ENCODE results near the gene S1PR3.

The S1PR3 gene

DNA sequence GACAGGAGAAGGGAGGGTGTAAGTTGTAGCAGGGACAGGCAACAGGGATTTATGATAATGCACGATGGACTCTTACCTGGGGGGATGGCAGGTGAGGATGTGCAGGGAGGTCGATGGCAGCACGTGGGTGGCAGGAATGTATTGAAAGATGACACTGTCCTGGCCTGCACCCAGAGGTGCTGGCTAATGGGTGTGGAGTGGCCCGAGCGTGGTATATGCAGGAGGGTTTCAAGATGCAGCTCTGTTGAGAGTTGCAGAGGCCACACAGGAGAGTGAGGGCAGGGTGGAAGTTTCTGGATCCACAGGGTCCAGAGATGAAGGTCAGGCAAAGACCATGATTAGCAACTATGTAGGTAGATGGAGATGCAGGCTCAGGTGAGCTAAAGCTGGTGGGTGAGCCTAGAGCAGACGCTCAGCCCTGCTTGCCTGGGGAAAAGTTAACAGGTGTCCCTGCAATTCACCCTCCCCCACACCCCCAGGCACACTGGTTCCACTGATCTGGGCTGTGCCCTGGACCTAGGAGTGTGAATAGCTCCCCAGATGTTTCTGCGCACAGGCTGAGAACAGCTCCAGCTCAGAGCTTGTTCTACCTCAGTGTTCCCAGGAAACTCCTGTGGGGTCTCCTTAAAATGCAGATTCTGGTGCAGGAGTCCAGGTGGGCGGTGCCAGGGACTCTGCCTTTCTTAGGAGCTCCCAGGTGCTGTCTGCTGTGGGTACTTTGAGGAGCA is 21.5 kb upstream of the S1PR3 start:
- DNase-seq, result no peak

GRCh38 chr9:88971131-88971960 is 19.9 kb upstream of the S1PR3 start:
- no peak for DNase-seq

- DNase-seq, result no peak
These were observed 18.9 kb upstream of the S1PR3 start for GRCh38 chr9:88972401-88972800.

DNA sequence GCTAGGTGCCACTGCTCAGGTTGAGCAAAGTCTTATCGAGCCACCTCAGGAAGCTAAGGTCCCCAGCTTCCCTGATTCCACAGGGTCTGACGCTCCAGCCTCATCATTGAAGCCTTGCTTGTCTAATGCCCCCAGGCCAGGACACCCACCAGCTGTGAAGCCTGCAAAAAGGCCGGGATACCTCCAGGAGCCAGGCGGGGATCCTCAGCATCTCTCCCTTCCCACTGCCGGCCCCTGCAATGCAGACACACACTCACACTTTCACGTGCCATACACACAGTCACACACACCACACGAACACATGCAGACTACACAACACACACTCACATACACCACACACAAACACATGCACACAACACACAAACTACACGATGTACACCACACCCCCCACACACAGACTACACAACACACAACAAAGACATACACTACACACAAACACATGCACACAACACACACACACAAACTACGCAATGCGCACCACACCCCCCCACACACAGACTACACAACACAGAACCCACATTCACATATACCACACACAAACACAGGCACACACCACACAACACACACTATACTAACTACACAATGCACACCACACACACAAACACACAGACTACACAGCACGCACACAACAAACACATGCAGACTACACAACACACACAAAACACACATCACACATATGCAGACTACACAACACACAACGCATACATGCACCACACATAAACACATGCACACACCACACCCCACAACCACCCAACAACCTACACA is 17.8 kb upstream of the S1PR3 start:
- DNase-seq, result no peak

DNA sequence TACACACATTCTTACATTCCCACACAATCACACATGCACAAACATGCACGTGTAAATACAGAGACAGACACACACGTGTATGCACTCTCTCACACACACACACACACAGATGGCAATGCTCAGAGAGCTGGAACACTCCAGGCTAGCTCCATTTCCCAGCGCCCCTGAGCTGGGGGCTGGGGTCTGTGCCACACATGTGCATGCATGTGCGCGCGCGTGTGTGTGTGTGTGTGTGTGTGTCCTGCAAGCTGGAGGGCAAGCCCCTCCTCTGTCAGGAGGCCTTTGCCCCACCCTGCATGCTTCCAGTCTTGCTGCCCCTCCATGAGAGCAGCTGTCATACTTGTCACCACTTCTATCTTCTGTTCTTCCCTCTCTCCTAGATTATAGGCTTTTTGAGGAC is 16.6 kb upstream of the S1PR3 start:
- DNase-seq, result no peak

DNA sequence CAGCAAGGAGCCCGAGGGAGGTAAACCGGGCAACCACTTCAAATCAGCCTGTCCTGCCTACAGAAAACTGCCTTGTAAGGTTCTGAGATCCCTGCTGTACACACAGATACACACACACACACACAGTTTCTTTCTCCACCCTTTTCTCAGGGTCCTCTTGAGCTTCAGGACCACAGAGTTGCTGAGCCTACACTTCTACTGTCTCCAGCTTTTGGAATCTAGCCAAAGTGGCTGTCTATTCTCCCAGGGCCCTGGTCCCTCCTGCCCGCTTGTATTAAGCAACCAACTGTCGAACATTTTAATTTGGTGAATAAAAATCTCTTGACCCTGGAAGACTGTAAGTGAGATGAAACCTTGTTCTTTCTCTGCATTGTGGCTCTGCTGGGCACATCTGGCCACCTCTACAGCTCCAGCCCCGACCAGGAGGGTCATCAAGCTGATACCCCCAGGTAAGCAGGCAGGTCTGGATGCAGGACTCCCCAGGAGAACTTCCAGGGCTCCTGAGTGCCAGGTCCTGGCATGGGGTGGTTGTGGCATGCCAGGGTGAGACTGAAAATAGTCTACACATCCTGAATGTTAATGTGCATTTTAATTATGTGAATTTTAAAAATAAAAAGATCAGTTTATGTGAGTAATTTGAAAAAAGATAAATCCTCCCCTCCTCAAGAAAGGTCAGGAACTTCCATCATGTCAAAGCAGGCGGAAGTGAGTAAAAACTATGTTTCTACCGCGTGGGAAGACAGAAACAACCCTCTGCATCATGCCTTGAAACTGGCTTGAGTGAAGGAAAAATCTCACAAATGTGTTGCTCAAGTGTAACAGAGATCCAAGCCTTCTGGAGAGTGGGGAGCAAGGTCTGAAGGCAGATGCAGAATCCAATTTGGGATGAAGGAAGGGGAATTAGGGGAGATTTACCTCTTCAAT is 15.0 kb upstream of the S1PR3 start:
- no peak for DNase-seq

DNA sequence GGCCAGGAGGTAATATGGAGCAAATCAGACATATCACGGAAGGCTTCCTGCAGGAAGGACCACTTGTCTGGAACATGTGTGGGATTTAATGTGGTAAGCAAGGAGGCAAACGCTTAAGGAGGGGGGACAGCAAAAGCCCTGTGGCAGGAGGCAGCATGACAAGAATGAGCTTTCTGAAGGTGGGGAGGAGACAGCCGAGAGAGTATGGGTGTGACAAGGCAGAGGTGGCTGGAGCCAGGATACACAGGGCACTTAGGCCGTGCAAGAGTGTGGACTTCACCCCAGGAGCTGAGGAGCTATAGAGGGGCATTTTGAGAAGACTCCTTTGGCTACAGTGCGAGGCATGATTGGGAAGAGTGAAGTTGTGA is 14.4 kb upstream of the S1PR3 start:
- no peak for DNase-seq

GRCh38 chr9:88978034-88978433 is 13.2 kb upstream of the S1PR3 start:
- no peak for DNase-seq

- DNase-seq, result no peak
These were observed 12.2 kb upstream of the S1PR3 start for GRCh38 chr9:88979021-88979420.

DNA sequence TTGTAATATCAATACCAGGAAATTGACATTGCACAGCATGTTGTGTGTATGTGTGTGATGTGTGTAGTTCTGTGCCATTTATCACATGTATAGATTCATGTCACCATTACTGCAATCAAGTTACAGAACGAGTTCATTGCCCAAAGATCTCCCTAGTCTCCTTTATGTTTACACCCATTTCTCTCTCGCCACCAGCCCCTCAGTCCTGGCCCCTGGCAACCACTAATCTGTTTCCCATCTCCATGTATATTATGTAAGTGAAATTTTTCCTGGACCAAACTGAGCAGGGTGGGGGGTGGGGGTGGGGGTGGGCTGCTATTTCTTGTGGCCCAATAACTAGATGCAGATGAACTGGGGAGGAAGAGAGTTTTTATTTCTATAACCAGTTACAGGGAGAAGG is 11.5 kb upstream of the S1PR3 start:
- DNase-seq, result no peak

GRCh38 chr9:88980740-88981203 is 10.5 kb upstream of the S1PR3 start:
- DNase-seq, result no peak

GRCh38 chr9:88983865-88984542 is 7.3 kb upstream of the S1PR3 start:
- no peak for DNase-seq

DNA sequence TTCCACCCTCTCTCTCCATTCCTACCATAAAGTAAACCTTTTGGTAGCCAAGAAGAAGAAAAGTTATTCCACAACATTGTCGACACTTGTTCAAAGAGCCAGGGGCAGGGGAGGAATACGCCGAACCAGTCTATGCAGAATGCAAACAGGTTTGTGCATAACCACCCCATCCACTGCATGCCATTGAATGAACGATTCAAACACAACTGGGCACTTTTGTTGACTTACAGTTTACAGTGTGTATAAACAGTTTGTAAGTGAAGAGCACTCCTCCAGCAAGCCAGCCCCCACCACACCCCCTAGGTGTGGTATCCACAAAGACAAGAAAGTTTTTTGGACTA is 6.8 kb upstream of the S1PR3 start:
- DNase-seq, result no peak

DNA sequence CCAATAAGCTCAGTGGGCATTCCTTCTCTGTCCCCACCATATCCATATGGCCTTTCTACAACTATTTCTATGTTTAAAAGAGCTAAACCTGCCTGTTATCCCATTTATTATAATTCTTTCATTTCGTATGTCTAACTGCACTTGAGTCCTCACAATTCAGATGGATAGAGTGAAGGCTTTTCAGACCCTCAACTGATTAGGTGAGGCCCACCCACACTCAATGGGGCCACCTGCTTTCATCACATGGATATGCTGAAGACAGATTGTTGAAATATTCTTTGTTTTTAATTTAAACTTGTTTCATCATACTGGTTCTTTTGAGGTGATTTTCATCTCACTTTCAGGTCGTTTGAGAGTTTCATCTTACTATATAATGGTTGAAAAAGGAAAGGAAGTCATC is 5.7 kb upstream of the S1PR3 start:
- no peak for DNase-seq

- no peak for DNase-seq
These were observed 4.5 kb upstream of the S1PR3 start for GRCh38 chr9:88986776-88987175.

- no peak for DNase-seq
These were observed 3.6 kb upstream of the S1PR3 start for GRCh38 chr9:88987661-88988060.

DNA sequence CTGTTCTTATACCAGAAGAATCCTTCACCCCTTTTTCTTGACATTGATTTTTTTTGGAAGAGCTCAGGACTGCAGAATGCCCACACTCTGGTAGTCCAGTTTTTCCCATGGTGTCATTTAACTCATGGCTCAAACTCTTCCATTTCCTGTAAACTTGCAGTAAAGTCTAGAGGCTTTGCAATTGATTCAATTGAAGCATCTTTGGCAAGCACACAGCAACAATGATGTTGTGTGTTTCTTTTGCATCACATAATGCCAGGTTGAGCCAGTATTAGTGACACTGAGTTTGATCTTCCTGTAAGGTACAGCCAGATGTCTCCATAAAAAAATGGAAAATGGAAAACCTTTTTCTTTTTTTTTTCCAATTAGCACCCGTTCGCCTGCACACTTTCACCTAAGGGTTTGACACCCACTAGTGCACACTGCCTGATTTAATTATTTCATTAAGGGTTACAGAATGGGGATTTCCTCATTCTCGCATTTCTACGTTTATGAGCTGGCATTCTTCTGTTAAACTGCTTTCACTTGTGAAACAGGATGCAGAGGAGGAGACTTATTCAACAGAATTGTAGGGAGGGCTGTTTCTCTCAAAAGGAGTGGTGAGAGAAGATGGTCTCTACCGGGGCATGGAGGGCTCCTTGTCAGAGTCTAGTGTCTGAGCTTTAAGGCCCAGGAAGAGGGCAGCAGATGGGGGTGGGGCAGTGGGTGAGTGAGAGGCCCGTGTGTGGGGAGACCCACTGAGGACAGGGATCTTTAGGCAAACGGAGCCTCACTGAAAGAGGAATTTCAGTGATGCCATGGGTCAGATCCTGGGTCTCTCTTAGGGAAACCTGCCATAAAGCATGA is 2.2 kb upstream of the S1PR3 start:
- DNase-seq, result no peak

GRCh38 chr9:88990041-88990728 is 1.1 kb upstream of the S1PR3 start:
- DNase-seq, result no peak

DNA sequence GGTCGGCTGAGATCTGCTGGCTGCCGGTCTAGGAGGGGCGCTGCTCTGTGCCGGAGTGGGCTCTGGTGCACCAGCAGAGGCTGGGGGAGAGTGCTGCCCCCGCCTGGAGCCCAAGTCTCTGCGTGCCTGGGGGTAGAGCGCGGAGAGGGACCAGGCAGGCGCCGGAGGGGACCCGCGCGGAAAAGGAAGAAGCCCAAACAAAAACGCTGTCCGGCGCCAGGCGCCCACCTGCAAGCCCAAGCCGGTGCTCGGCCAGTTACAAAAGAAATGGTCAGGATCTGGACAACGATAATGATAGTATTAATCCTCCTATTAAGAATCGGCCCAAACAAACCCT is 571 bp upstream of the S1PR3 start:
- no peak for DNase-seq

- no peak for DNase-seq
These were observed 1.3 kb downstream of the S1PR3 start for GRCh38 chr9:88992556-88992955.

DNA sequence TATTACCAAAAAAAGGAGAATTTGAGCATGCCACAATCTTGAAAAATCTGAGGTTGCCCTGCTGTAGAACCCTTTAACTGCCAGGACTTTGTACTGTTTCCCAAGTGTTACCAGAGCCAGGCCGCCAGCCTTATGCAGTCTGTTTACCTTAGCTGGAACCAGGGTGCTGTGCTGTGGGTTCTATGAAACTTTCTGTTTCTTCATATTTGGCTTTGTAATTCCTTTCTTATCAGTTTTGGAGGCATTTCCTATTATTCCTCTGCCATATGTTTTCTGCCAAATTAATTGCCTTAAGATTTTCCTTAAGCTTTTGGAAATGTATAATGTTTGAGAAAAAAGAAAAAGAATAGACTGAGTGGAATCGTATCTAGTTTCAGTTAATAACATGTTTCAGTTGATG is 2.1 kb downstream of the S1PR3 start:
- DNase-seq, result no peak

All from SHP77 treated with DMSO at 0.1 percent for 48 hours (cell line).